K562 (cell line): ENCODE measurements around the gene ANKLE1. TPM values are rescaled to one million over a fixed set of nuclear protein-coding genes. Genes with fewer than 3 reads are reported as not detected.

Experiments
- CBX3 ChIP-seq, 2 experiments: IDR thresholded peaks; 1 replicate in 1 of 2; 2 replicates in 1 of 2; pipeline ENCODE4 v1.6.1; 2012; ENCODE audit warnings: inconsistent platforms in 2 of 2, low read length in 2 of 2, borderline replicate concordance in 1 of 2, control low read depth in 1 of 2
- CREB1 ChIP-seq, 2 experiments: sonication (generic) in 1 of 2; formaldehyde crosslinking in 1 of 2; IDR thresholded peaks; 2 replicates each; pipeline versions ENCODE4 v1.6.1 to v1.8.0; 2012 to 2022; ENCODE audit warnings: inconsistent platforms in 1 of 2, mild to moderate bottlenecking in 1 of 2, missing genetic modification reagents in 1 of 2, moderate library complexity in 1 of 2
- DPF2 ChIP-seq: fragments of 450-650 bp; IDR thresholded peaks from 2 replicates; pipeline ENCODE4 v1.6.1; 2016
- HMG20B ChIP-seq: fragments of 250-450 bp; sonication (Bioruptor Pico); IDR thresholded peaks from 2 replicates; pipeline ENCODE4 v1.5.0; 2021; ENCODE audit warnings: mild to moderate bottlenecking
- KLF13 ChIP-seq: fragments of 450-650 bp; IDR thresholded peaks from 2 replicates; pipeline ENCODE4 v1.6.1; 2016; ENCODE audit warnings: missing genetic modification characterization, low read depth, mild to moderate bottlenecking, missing compliant biosample characterization, moderate library complexity, borderline replicate concordance
- MAZ ChIP-seq, 2 experiments: fragments of 450-650 bp in 1 of 2; sonication (generic) in 1 of 2; formaldehyde crosslinking; IDR thresholded peaks in 1 of 2; conservative IDR thresholded peaks in 1 of 2; 2 replicates each; pipeline versions ENCODE4 v1.4.0 to v1.5.0; 2020; ENCODE audit warnings: mild to moderate bottlenecking in 1 of 2, missing genetic modification reagents in 1 of 2
- NBN ChIP-seq: fragments of 450-650 bp; IDR thresholded peaks from 2 replicates; pipeline ENCODE4 v1.6.1; 2016; ENCODE audit warnings: low read depth, mild to moderate bottlenecking
- NFATC3 ChIP-seq: fragments of 450-650 bp; IDR thresholded peaks from 2 replicates; pipeline ENCODE4 v1.6.1; 2017; ENCODE audit warnings: mild to moderate bottlenecking
- RBM34 ChIP-seq: fragments of 200-400 bp; formaldehyde crosslinking; IDR thresholded peaks from 2 replicates; pipeline ENCODE4 v1.6.1; 2018; ENCODE audit warnings: low read length, borderline replicate concordance; ENCODE audit not compliant: insufficient read depth
- RUNX1 ChIP-seq: sonication (generic); IDR thresholded peaks from 2 replicates; pipeline ENCODE4 v1.6.1; 2016; ENCODE audit warnings: antibody characterized with exemption, low read depth
- ZFX ChIP-seq: sonication (generic); formaldehyde crosslinking; IDR thresholded peaks from 2 replicates; pipeline ENCODE4 v1.8.0; 2022; ENCODE audit warnings: mild to moderate bottlenecking, missing genetic modification reagents, moderate library complexity
- ZNF324 ChIP-seq: fragments of 250-450 bp; sonication (Bioruptor Pico); IDR thresholded peaks from 2 replicates; pipeline ENCODE4 v1.4.0; 2020; ENCODE audit warnings: mild to moderate bottlenecking
- polyA plus RNA-seq, 8 experiments: library from polyadenylated mRNA; depleted of rRNA in 4 of 8; stranded (reverse) in 5 of 8; unstranded in 3 of 8; fragments of >200 nt; fragmentation: Nextera tagmentation in 2 of 8; fragmentation: Illumina TruSeq in 1 of 8; extraction: Ambion mirVana in 2 of 8; extraction: Trizol in 1 of 8; gene quantifications; 2 replicates each; pipeline versions ENCODE4 v1.2.1 to v1.2.3, GENCODE V29; 2011 to 2014; ENCODE audit warnings: inconsistent platforms in 1 of 8, missing spikeins in 1 of 8
- total RNA-seq, 7 experiments: library from RNA; depleted of rRNA in 6 of 7; stranded (reverse); fragments of >200 nt in 6 of 7; fragmentation: Illumina TruSeq in 2 of 7; extraction: Trizol in 2 of 7; gene quantifications; 2 replicates each; pipeline versions ENCODE4 v1.2.1 to v1.2.3, GENCODE V29; 2011 to 2021; ENCODE audit warnings: low replicate concordance in 1 of 7
- TF ChIP-seq, protein P1 (sequence below): fragments of 250-450 bp; sonication (Bioruptor Pico); IDR thresholded peaks from 2 replicates; pipeline ENCODE4 v1.8.0; 2022; ENCODE audit warnings: moderate library complexity, mild to moderate bottlenecking, inconsistent platforms
- TF ChIP-seq, protein P2 (sequence below): IDR thresholded peaks from 2 replicates; pipeline ENCODE4 v1.6.1; 2012; ENCODE audit warnings: low read depth, low read length, improper control_type of control experiment, borderline replicate concordance
- TF ChIP-seq, protein P3 (sequence below): fragments of 450-650 bp; IDR thresholded peaks from 2 replicates; pipeline ENCODE4 v1.6.1; 2017; ENCODE audit warnings: mild to moderate bottlenecking, moderate library complexity
- TF ChIP-seq, protein P4 (sequence below): fragments of 450-650 bp; IDR thresholded peaks from 2 replicates; pipeline ENCODE4 v1.6.1; 2014; ENCODE audit warnings: low read depth, mild to moderate bottlenecking, moderate library complexity, borderline replicate concordance
- TF ChIP-seq, protein P5 (sequence below): IDR thresholded peaks from 2 replicates; pipeline ENCODE4 v1.6.1; 2011; ENCODE audit warnings: borderline replicate concordance, low read depth, mild to moderate bottlenecking, moderate library complexity, low read length; ENCODE audit not compliant: insufficient read depth, poor library complexity, severe bottlenecking
- TF ChIP-seq, protein P6 (sequence below), 2 experiments: IDR thresholded peaks; 2 replicates each; pipeline ENCODE4 v1.6.1; 2011; ENCODE audit warnings: borderline replicate concordance in 1 of 2, control low read depth in 1 of 2, low read depth in 1 of 2, low read length in 1 of 2, mild to moderate bottlenecking in 1 of 2, mixed read lengths in 1 of 2, moderate library complexity in 1 of 2; ENCODE audit not compliant: insufficient read depth in 1 of 2, insufficient read length in 1 of 2, poor library complexity in 1 of 2, severe bottlenecking in 1 of 2; ENCODE audit errors: extremely low read depth in 1 of 2

ANKLE1 gene
- total and polyA plus RNA-seq, 9 of the 15 experiments (the other 6 are each of a cell fraction or from before 2014, with no cell fraction given), result 0.63 to 9.2 (median 2.9) TPM

DNA sequence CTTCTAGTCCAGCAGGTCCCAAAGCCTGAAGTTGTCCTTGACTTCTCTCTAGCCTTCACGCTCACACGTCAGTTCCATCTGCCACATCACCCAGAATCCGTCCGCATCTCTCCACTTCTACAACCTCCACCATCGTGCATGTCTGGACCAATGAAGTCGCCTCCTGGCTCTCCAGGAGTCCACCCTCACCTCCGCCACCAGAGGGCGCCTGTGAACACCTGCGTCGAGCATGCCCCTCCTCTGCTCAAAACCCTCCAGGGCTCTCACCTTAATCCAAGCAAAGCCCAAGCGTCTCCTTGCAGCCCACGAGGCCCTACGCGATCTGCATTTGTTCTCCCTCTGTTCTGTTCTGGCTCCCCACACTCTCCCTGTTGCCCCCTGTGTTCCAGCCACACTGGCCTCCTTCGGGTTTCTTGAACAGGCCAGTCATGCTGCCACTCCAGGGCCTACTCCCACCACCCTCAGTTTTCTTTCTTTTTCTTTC is 20.8 kb upstream of the ANKLE1 start (continued):
- TF ChIP-seq, protein P1, sequence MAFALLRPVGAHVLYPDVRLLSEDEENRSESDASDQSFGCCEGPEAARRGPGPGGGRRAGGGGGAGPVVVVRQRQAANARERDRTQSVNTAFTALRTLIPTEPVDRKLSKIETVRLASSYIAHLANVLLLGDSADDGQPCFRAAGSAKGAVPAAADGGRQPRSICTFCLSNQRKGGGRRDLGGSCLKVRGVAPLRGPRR (CRISPR knock-in tag), result peak; percentile 11; the same call in 1 of the 2 replicates
- TF ChIP-seq, protein P2, sequence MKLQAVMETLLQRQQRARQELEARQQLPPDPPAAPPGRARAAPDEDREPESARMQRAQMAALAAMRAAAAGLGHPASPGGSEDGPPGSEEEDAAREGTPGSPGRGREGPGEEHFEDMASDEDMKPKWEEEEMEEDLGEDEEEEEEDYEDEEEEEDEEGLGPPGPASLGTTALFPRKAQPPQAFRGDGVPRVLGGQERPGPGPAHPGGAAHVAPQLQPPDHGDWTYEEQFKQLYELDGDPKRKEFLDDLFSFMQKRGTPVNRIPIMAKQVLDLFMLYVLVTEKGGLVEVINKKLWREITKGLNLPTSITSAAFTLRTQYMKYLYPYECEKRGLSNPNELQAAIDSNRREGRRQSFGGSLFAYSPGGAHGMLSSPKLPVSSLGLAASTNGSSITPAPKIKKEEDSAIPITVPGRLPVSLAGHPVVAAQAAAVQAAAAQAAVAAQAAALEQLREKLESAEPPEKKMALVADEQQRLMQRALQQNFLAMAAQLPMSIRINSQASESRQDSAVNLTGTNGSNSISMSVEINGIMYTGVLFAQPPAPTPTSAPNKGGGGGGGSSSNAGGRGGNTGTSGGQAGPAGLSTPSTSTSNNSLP, result no peak
- TF ChIP-seq CBX3 (IDR thresholded peaks at IDR 0.05; ENCODE audit: borderline replicate concordance in 1 of 2, low read length in 2 of 2) (peak in 1 of 2 experiments; percentile 30; a peak in 1 of 3 replicates), MAZ (CRISPR knock-in tag; conservative IDR thresholded peaks at IDR 0.05 in 1 of 2, IDR thresholded peaks at IDR 0.05 in 1 of 2) (peak; percentile 67 to 80; a peak in 3 of 4 replicates), CREB1 (IDR thresholded peaks at IDR 0.05) (peak; percentile 61; the same call in 1 of the 2 replicates), CREB1 (CRISPR knock-in tag; IDR thresholded peaks at IDR 0.05) (peak; percentile 78), NFATC3 (no peak), KLF13 (tag) (no peak), HMG20B (CRISPR knock-in tag) (no peak), ZFX (CRISPR knock-in tag) (peak; percentile 50; the same call in 1 of the 2 replicates), DPF2 (0 out of 2 replicates have a peak, but pooled peaks have one; percentile 22), ZNF324 (CRISPR knock-in tag) (no peak), RBM34 (no peak), RUNX1 (0 out of 2 replicates have a peak, but pooled peaks have one; percentile 18), NBN (0 out of 2 replicates have a peak, but pooled peaks have one; percentile 81)
- TF ChIP-seq, protein P3, sequence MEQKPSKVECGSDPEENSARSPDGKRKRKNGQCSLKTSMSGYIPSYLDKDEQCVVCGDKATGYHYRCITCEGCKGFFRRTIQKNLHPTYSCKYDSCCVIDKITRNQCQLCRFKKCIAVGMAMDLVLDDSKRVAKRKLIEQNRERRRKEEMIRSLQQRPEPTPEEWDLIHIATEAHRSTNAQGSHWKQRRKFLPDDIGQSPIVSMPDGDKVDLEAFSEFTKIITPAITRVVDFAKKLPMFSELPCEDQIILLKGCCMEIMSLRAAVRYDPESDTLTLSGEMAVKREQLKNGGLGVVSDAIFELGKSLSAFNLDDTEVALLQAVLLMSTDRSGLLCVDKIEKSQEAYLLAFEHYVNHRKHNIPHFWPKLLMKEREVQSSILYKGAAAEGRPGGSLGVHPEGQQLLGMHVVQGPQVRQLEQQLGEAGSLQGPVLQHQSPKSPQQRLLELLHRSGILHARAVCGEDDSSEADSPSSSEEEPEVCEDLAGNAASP, result no peak
- TF ChIP-seq, protein P4, sequence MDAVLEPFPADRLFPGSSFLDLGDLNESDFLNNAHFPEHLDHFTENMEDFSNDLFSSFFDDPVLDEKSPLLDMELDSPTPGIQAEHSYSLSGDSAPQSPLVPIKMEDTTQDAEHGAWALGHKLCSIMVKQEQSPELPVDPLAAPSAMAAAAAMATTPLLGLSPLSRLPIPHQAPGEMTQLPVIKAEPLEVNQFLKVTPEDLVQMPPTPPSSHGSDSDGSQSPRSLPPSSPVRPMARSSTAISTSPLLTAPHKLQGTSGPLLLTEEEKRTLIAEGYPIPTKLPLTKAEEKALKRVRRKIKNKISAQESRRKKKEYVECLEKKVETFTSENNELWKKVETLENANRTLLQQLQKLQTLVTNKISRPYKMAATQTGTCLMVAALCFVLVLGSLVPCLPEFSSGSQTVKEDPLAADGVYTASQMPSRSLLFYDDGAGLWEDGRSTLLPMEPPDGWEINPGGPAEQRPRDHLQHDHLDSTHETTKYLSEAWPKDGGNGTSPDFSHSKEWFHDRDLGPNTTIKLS, result peak; percentile 45; the same call in 1 of the 2 replicates
- TF ChIP-seq, protein P5, sequence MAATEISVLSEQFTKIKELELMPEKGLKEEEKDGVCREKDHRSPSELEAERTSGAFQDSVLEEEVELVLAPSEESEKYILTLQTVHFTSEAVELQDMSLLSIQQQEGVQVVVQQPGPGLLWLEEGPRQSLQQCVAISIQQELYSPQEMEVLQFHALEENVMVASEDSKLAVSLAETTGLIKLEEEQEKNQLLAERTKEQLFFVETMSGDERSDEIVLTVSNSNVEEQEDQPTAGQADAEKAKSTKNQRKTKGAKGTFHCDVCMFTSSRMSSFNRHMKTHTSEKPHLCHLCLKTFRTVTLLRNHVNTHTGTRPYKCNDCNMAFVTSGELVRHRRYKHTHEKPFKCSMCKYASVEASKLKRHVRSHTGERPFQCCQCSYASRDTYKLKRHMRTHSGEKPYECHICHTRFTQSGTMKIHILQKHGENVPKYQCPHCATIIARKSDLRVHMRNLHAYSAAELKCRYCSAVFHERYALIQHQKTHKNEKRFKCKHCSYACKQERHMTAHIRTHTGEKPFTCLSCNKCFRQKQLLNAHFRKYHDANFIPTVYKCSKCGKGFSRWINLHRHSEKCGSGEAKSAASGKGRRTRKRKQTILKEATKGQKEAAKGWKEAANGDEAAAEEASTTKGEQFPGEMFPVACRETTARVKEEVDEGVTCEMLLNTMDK, result peak; percentile 59
- TF ChIP-seq, protein P6, sequence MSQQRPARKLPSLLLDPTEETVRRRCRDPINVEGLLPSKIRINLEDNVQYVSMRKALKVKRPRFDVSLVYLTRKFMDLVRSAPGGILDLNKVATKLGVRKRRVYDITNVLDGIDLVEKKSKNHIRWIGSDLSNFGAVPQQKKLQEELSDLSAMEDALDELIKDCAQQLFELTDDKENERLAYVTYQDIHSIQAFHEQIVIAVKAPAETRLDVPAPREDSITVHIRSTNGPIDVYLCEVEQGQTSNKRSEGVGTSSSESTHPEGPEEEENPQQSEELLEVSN (IDR thresholded peaks at IDR 0.05; ENCODE audit: borderline replicate concordance in 1 of 2, extremely low read depth in 1 of 2, insufficient read depth in 1 of 2, insufficient read length in 1 of 2, low read depth in 1 of 2, low read length in 1 of 2, poor library complexity in 1 of 2, severe bottlenecking in 1 of 2), result peak; percentile 56 to 60
